HT1080 (cell line): Measurements from ENCODE around the gene SLC26A11. TPM values are rescaled to one million over a fixed set of nuclear protein-coding genes. Genes with fewer than 3 reads are reported as not detected.
A peak's percentile ranks its signal among the peaks of the same experiment; 100 is the strongest.

ENCODE experiments used
- DNase-seq: peaks from one replicate; pipeline ENCODE4 v3.0.0-alpha.2; 2015; ENCODE audit warnings: low read depth
- total RNA-seq: library from RNA; depleted of rRNA; stranded (reverse); fragments of >200 nt; shearing (Covaris generic); gene quantifications from 2 replicates; pipeline ENCODE4 v1.2.3, GENCODE V29; 2014

The SLC26A11 gene
- total RNA-seq, 1 experiment from 2014 or later, result 4.0 TPM

DNA sequence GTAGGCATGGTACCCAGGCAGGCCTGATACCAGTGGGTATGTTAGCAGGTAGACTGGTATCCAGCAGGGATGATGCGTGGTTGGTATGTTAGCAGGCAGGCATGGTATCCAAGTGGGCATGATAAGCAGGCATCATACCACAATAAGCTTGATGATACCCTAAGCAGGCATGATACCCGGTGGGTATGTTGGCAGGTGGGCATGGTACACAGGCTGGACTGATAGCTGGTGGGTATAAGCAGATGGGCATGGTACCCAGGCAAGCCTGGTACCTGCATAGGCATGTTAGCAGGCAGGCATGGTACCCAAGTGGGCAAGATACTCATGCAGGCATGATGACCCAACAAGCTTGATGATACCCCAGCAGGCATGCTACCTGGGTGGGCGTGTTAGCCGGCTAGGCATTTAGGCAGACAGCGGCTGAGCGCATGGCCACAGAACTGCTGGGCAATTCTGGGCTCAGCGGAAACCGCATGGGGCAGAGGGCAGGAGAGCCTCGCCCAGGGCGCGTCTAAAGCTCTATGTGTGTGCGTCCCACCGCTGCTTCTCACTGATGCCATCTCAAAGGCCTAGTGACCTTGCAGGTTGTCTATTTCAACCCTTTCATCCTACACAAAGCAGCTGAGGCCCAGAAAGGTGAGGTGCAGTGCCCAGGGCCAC lies 2.4 kb upstream of the SLC26A11 start:
- DNase-seq, result no peak

DNA sequence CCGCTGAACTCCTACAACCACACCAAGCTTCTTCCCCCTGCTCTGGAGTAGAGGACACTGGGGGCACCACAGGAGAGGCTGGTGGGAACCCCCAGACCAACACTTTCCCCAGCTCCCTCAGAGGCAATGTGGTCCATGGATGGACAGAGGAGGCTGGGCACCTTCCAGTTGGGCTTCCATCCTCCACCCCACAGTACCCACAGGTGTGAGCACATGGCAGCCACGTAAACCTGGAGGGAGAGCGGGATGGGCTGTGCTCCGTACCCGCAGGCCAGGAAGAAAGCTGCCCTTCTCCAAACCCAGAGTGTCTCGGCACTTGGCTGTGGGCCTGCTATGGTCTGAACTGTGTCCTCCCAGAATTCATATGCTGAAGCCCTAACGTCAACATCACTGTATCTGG lies 1.8 kb upstream of the SLC26A11 start:
- DNase-seq, result no peak

- DNase-seq, result peak; percentile 91
Observed at GRCh38 chr17:80219013-80219762, 1.0 kb upstream of the SLC26A11 start.

- no peak for DNase-seq
Observed at GRCh38 chr17:80219763-80220053, 519 bp upstream of the SLC26A11 start.

GRCh38 chr17:80220736-80221215 lies 549 bp downstream of the SLC26A11 start:
- DNase-seq, result no peak

DNA sequence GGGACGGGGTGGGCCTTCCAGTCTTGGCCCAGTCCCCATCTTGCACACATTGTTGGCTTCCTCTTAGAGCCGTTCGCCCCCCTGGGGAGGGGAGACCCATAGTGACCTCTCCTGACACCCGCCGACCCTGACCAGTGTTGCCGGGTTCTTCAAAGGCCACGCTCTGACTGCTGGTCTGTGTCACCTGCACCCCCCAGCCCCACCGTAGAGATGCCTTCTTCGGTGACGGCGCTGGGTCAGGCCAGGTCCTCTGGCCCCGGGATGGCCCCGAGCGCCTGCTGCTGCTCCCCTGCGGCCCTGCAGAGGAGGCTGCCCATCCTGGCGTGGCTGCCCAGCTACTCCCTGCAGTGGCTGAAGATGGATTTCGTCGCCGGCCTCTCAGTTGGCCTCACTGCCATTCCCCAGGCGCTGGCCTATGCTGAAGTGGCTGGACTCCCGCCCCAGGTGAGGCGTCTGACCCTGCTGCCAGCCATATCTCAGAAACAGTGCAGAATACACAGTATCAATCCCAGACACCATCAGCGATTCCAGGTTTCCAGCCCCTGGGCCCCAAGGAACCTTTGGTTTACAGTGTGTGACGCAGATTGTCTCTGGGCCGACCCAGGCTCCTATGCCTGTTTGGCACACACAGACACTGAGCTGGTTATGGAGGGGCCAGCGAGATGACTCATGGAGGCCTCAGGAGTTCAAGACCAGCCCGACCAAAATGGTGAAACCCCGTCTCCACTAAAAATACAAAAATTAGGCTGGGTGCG lies 1.3 kb downstream of the SLC26A11 start:
- no peak for DNase-seq

DNA sequence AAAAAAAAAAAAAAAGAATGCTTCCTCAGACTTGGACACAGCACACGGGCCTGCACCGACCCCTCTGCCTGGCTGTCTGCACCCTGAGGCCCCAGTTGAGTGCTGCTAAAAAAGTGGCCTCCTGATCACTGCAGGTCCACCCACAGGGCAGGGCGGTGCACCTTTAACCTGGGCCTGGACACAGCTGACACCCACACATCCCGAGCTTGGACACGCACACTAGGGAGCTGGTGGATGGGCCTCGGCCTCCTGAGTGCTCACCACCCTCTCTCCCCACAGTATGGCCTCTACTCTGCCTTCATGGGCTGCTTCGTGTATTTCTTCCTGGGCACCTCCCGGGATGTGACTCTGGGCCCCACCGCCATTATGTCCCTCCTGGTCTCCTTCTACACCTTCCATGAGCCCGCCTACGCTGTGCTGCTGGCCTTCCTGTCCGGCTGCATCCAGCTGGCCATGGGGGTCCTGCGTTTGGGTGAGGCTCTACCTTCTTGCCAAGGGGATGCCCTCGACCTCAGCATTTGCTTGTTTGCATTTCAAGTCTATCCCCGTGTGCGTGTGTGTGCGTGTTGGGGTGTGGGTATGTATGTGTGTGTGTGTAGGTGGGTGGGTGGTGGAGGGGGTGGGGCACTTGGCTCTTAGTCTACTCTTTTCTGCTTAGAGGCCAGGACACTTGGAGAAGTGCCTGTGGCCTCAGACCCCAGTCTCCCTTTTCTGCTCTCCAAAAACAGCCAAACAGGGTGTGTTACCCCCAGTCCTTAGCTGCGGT lies 2.3 kb downstream of the SLC26A11 start:
- DNase-seq, result no peak

DNA sequence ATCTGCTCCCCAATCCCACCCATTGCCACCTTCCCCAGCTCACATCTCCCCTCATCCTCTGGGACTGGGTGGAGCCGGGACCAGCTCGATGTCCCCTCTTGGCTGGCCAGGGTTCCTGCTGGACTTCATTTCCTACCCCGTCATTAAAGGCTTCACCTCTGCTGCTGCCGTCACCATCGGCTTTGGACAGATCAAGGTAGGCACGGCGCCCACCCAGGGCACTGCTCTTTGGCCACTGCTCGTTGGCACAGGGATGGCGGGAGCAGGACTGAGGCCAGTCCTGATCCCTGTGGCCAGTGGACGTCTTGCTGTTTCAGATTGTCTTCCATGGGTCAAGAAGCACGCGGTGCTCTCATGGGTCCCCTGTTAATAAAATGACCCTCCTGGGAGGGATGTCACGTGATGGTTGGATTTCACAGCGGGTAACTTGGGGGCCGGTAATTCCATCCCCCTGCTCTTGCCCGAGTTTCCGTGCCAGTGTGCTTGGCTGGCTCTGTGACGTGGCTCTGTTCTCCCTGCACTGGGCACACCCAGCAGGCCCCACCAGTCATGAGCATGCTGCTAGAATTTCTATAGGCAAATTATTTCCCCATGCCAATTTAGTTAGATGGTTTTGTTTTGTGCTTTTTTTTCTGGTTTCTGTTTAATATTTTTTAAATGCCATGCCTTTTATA lies 3.1 kb downstream of the SLC26A11 start:
- DNase-seq, result no peak

DNA sequence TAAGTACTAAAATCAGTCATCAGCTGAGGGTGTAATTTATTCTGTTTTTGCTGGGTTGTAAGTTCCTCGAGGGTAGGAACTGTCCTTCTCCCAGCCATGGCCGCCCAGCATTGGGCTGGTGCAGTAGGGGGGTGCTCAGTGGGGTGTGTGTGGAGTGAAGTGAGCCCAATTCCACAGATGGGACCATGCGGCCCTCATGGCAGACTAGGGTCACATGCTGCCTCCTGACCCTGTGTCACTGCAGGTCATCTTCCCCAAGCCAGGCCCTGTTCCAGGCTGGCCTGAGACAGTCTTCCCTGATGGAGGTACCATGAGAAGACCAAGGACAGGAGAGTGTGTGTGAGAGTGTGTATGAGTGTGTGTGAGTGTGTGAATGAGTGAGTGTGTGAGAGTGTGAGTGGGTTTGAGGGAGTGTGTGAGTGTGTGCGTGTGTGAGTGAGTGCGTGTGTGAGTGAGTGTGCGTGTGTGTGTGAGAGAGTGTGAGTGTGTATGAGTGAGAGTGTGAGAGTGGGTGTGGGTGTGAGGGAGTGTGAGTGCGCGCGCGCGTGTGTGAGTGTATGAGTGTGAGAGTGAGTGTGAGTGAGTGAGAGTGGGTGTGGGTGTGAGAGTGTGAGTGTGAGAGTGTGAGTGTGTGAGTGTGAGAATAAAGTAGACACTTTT lies 3.7 kb downstream of the SLC26A11 start:
- DNase-seq, result no peak

- DNase-seq, result no peak
Observed at GRCh38 chr17:80224683-80225082, 4.5 kb downstream of the SLC26A11 start.

- DNase-seq, result no peak
Observed at GRCh38 chr17:80225230-80225629, 5.0 kb downstream of the SLC26A11 start.

DNA sequence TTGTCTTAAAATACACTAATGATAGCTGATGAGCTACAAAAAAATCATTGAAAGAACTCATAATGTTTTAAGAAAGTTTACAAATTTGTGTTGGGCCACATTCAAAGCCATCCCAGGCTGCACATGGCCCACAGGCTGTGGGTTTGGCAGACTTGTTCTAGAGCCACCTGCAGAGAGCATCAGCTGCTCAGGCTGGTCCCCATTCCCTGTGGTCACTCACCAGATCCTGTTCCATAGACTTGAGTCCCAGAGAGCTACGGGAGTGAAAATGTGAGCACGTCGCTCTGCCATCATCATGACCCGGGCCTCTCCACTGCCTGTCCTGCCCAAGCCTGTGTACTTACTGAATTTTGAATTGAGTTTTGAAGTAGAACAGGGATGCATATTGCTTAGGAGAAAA lies 6.9 kb downstream of the SLC26A11 start:
- no peak for DNase-seq

- DNase-seq, result no peak
Observed at GRCh38 chr17:80227666-80228065, 7.4 kb downstream of the SLC26A11 start.

GRCh38 chr17:80228477-80228876 lies 8.2 kb downstream of the SLC26A11 start:
- no peak for DNase-seq

GRCh38 chr17:80229011-80229410 lies 8.8 kb downstream of the SLC26A11 start:
- no peak for DNase-seq

DNA sequence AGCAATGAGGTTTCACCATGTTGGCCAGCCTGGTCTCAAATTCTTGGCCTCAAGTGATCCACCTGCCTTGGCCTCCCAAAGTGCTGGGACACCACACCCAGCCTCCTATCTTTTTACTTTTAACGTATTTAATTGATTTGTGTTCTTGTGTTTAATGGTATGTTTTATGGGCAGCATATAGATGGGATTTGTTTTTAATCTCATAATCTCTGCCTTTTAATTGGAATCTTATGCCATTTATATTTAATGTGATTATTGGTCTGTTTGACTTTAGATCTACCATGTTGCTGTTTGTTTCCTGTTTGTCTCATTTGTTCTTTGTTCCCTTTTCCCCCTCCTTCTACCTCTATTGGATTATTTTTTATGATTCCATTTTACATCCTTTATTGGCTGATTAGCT lies 12.2 kb downstream of the SLC26A11 start:
- DNase-seq, result no peak

DNA sequence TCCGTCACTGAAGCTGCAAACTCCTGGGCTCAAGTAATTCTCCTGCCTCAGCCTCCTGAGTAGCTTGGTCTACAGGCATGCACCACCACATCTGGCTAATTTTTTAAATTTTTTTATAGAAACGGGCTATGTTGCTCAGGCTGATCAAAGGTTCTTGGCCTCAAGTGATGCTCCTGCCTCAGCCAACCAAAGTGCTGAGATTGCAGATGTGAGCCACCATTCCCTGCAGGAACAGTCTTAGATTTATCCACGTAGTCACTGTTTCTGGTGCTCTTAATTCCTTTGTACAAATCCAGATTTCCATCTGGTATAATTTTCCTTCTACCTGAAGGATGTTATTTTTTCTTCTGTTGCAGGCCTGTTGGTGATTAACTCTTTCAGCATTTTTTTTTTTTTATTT lies 13.0 kb downstream of the SLC26A11 start:
- no peak for DNase-seq

GRCh38 chr17:80236911-80237310 lies 16.7 kb downstream of the SLC26A11 start:
- no peak for DNase-seq

DNA sequence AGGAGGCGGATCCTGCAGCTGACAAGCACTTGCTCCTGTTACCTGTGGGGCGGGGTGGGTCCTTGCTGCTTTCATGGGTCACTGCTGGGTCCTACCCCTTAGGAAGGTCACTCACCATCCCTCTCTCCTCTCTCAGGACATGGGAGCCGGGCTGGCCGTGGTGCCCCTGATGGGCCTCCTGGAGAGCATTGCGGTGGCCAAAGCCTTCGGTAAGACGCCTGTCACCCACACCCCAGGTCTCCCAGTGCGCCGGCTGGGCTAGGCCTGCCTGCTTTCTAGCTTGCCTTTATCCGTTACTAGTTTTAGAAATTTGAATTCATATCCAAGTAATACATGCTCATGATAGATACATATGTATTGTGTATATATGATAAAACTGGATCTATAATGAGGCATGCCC lies 17.2 kb downstream of the SLC26A11 start:
- DNase-seq, result no peak

DNA sequence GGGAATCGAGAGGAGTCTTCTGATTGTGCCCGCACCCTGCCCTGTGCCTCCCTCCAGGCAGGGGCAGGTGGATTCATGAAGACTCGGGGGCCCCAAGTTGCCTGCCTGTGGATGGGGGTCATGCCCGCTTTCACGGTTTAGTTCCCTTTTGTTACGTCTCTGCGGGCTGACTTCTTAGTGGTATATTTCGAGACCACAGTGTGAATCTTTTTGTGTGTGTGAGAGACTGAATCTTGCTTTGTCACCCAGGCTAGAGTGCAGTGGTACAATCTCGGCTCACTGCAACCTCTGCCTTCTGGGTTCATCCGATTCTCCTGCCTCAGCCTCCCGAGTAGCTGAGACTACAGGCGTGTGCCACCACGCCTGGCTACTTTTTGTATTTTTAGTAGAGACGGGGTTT lies 22.3 kb downstream of the SLC26A11 start:
- DNase-seq, result no peak
